ENCODE measurements around the gene WBP2. TPM values are rescaled to one million over a fixed set of nuclear protein-coding genes. Genes with fewer than 3 reads are reported as not detected.

The WBP2 gene
- total RNA-seq, 1 donor from 2014 or later = 17.9 TPM

DNA sequence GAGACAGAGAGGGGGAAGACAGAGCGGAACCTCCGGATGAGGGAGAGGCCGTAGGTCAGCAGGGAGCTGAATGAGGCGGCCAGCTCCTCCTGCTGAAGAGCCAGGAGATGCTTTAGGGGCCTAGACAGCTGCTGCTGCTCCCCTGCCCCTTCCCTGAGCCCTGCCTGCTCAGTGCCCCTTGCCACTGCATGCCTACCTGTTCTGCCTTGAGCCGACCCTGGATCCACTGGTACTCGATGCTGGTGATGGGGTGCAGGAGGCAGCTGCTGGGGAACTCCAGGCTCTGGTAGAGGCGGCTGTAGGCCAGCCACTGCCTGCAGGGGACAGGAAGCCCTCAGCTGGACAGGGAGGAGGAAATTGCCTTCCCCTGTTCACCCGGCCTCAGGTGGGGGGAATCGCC, 18.5 kb downstream of the WBP2 start:
- DNase-seq (ENCODE audit: low read depth) = no peak
- peaks cover 8% of the 10 kb centered on the region for H3K36me3 ChIP-seq (ENCODE audit: control insufficient read depth, insufficient read depth, low read length)
- TF ChIP-seq, protein P1, sequence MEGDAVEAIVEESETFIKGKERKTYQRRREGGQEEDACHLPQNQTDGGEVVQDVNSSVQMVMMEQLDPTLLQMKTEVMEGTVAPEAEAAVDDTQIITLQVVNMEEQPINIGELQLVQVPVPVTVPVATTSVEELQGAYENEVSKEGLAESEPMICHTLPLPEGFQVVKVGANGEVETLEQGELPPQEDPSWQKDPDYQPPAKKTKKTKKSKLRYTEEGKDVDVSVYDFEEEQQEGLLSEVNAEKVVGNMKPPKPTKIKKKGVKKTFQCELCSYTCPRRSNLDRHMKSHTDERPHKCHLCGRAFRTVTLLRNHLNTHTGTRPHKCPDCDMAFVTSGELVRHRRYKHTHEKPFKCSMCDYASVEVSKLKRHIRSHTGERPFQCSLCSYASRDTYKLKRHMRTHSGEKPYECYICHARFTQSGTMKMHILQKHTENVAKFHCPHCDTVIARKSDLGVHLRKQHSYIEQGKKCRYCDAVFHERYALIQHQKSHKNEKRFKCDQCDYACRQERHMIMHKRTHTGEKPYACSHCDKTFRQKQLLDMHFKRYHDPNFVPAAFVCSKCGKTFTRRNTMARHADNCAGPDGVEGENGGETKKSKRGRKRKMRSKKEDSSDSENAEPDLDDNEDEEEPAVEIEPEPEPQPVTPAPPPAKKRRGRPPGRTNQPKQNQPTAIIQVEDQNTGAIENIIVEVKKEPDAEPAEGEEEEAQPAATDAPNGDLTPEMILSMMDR (IDR thresholded peaks at IDR 0.05; ENCODE audit: insufficient read depth, low read length, severe bottlenecking) = no peak
- no peak overlapping the region for H3K4me3 ChIP-seq (ENCODE audit: low read depth, low read length)
- FAIRE-seq = no peak
- H3K27me3 ChIP-seq (ENCODE audit: control insufficient read depth, insufficient read depth, low read length) = no peaks in the 10 kb centered on the region

DNA sequence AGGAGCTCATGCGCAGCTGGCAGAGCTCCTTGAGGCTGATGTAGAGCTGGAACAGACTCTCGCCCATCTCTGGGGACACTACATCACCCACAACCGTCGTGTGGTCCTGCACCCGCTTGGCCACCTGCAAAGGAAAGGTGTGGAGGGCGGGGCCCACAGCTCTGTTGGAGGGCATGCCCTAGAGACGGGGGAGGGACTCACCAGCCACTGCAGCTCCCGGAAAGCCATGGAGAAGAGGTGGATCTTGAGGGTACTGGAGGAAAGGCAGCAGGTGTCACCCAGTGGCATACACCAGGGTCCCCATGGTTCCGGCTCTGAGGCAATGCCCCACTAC, 19.5 kb downstream of the WBP2 start:
- DNase-seq (ENCODE audit: low read depth) (no peak), FAIRE-seq (no peak)
- Histone ChIP-seq H3K36me3 (ENCODE audit: control insufficient read depth, insufficient read depth, low read length) (peaks cover 7% of the 10 kb centered on the region), H3K4me3 (ENCODE audit: low read depth, low read length) (no peak overlapping the region), H3K27me3 (ENCODE audit: control insufficient read depth, insufficient read depth, low read length) (no peaks in the 10 kb centered on the region)
- TF ChIP-seq, protein P1 (IDR thresholded peaks at IDR 0.05; ENCODE audit: insufficient read depth, low read length, severe bottlenecking) = no peak

DNA sequence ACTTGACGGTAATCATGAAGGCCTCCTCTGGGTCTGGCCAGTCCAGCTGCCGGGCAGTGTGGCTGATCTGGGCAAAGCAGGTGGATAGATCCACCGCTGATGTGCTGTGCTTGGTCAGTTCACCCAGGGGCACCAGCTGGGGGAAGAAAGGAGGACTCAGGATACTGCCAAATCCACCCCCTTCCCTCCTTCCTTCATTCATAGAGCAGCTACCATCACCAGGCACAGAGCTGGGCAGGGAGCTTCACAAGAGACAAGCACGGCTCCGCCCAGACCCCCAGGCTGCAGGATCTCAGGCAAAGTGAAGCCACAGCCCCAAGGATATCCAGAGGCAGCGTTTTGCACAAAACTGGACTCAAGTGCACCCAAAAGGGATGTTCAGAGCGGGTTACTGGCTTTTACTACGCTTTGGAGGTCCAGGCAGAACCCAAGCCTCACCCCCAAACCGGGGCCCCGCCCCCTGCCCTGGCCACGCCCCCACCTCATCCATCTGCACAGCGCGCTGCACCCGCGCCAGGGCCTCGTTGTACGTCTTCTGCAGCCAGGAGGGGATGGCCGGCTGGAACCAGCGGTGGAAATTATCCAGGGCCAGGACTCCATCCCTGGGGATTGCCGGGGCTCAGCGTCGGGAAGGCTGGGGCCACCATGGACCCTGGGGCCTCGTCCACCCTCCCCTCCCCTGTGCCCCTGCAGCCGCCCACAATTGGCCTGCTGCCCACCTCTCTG, 20.0 kb downstream of the WBP2 start:
- TF ChIP-seq, protein P1 (IDR thresholded peaks at IDR 0.05; ENCODE audit: insufficient read depth, low read length, severe bottlenecking) = no peak
- DNase-seq (ENCODE audit: low read depth) (no peak), FAIRE-seq (peak; percentile 36)
- Histone ChIP-seq H3K4me3 (ENCODE audit: low read depth, low read length) (no peak overlapping the region), H3K27me3 (ENCODE audit: control insufficient read depth, insufficient read depth, low read length) (no peaks in the 10 kb centered on the region), H3K36me3 (ENCODE audit: control insufficient read depth, insufficient read depth, low read length) (peaks cover 4% of the 10 kb centered on the region)

DNA sequence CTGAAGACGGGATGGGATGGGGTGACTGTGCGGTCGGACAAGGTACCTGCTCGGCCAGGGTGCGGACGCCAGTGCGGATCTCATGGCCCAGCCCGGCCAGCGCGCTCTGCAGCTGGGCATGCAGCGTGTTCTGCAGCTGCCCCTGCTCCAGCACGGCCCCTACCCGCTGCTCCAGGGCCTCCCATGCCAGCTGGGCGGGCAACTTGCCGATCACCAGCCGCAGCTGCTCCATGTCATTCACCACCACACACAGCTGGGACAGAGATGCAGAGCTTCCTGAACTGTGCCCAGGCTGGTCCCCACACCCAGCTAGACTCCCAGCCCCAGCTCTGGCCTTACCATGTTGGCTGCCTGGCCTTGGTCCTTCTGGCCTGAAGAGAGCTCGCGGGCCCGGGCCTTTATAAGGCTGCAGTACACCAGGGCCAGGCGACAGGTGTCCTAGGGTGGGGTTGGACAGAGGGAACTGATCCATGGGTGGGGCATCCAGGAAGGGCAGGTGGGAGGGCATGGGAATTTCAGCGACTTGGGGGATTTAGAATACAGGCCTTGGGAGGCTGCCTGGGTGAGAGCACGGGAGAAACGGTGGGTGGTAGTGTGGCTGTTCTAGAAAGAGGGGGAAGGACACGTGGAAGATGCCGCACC, 20.7 kb downstream of the WBP2 start:
- TF ChIP-seq, protein P1 (IDR thresholded peaks at IDR 0.05; ENCODE audit: insufficient read depth, low read length, severe bottlenecking) = no peak
- Histone ChIP-seq H3K36me3 (ENCODE audit: control insufficient read depth, insufficient read depth, low read length) (peaks cover 3% of the 10 kb centered on the region), H3K27me3 (ENCODE audit: control insufficient read depth, insufficient read depth, low read length) (no peaks in the 10 kb centered on the region), H3K4me3 (ENCODE audit: low read depth, low read length) (no peak overlapping the region)
- no peak for FAIRE-seq
- no peak for DNase-seq (ENCODE audit: low read depth)

DNA sequence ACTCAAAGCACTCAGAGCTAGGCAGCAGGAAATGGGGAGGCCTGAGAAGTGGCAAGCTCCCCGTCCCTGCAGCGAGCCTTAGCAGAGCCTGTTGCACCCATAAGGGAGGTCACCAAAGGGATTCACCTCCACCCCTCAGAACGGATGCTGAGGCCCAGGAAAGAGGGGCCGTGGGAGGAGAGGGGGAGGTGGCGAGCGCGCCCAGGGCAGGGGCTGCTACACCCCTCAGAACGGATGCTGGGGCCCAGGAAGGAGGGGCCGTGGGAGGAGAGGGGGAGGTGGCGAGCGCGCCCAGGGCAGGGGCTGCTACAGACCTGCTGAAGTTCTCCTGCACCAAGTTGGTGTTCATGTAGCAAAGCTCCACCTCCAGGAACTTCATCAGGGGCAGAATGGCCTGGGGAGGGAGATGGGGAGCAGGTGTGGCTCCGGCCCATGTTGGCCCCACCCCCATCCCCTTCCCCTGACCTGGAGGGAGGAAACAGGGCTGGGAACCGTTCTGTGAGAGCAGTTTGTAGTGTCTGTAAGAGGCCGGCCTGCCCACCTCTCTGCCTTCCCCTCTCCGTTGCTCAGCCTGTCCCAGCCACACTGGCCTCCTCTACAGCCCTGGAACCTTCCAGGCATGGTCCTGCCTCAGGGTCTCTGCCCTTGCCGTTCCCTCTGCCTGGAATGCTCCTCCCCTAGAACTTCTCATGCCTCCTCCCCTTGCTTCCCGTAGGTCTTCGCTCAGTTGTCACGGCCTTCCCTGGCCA, 22.3 kb downstream of the WBP2 start:
- H3K4me3 ChIP-seq (ENCODE audit: low read depth, low read length) = no peak overlapping the region
- DNase-seq (ENCODE audit: low read depth) (no peak), FAIRE-seq (no peak)
- peaks cover 3% of the 10 kb centered on the region for H3K36me3 ChIP-seq (ENCODE audit: control insufficient read depth, insufficient read depth, low read length)
- TF ChIP-seq, protein P1 (IDR thresholded peaks at IDR 0.05; ENCODE audit: insufficient read depth, low read length, severe bottlenecking) = no peak
- H3K27me3 ChIP-seq (ENCODE audit: control insufficient read depth, insufficient read depth, low read length) = no peaks in the 10 kb centered on the region

Measured in bronchial epithelial cell (primary cell).